Mononuclear cell (primary cell): ENCODE data around the gene ACADL. TPM values are rescaled to one million over a fixed set of nuclear protein-coding genes. Genes with fewer than 3 reads are reported as not detected.
"Not testable (repeated sequence)": the region's sequence is repeated elsewhere in the genome, so short reads cannot be mapped to it uniquely, and the experiment has no call there.

Experiments used
- H3K27me3 ChIP-seq: 2 replicates; pipeline ENCODE4 v1.6.0; 2011; ENCODE audit warnings: low read length, control low read depth; ENCODE audit not compliant: insufficient read depth
- H3K4me1 ChIP-seq: 2 replicates; pipeline ENCODE4 v1.5.1; 2011; ENCODE audit warnings: mild to moderate bottlenecking, low read length, control low read depth; ENCODE audit not compliant: insufficient read depth
- H3K4me3 ChIP-seq: 2 replicates; pipeline ENCODE4 v1.5.1; 2011; ENCODE audit warnings: mild to moderate bottlenecking, low read length, moderate library complexity
- H3K9me3 ChIP-seq: 2 replicates; pipeline ENCODE4 v1.5.1; 2011; ENCODE audit warnings: low read depth, mild to moderate bottlenecking, control low read depth, low read length
- total RNA-seq: library from RNA; depleted of rRNA; stranded (reverse); fragments of >200 nt; gene quantifications from one replicate; pipeline ENCODE4 v1.2.3, GENCODE V29; 2012

Gene ACADL
- total RNA-seq, 1 donor, result not detected

DNA sequence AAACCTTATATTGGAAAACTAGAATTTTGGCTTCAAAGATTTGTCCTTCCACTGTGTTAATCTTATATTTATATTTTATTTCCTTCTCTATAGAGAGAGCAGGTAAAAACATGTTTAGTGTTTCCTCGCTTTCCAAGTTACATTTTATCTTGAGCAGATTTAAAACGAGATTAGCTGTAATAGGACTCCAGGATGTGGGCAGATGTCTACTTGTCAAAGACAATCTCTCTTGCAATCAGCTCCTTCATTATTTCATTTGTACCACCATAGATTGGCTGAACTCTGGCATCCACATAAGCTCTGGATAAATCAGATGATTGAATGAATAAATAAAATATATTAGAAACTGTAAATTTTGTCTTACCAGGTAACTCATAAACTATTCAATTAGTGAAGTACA lies 36.5 kb downstream of the ACADL start:
- no peak overlapping the region for H3K4me3 ChIP-seq
- no peaks in the 10 kb centered on the region for H3K27me3 ChIP-seq
- no peaks in the 10 kb centered on the region for H3K4me1 ChIP-seq

DNA sequence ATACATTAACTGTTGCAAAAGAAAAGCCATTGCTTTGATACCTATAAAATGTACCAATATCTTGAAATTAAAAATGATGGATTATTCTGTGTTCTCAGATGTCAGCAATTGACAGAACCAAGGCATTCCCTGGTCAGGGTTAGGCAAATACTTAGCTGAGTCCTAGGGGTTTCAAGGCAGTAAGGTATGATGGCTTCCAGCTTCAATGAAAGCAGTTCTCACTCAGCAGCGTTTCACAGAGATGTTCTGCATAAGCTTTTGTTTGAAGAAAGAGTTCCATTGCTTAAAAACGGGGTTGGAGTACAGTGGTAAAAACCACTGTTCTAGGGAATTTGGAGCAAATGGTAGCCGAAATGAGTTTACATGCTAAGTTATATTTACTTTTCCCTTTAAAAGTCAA lies 37.1 kb downstream of the ACADL start:
- H3K4me3 ChIP-seq, result no peak overlapping the region
- no peaks in the 10 kb centered on the region for H3K4me1 ChIP-seq
- H3K9me3 ChIP-seq, result no peaks in the 10 kb centered on the region
- no peaks in the 10 kb centered on the region for H3K27me3 ChIP-seq

More for the DNA sequence above, 36.5 kb downstream of the ACADL start:
- H3K9me3 ChIP-seq, result no peaks in the 10 kb centered on the region

DNA sequence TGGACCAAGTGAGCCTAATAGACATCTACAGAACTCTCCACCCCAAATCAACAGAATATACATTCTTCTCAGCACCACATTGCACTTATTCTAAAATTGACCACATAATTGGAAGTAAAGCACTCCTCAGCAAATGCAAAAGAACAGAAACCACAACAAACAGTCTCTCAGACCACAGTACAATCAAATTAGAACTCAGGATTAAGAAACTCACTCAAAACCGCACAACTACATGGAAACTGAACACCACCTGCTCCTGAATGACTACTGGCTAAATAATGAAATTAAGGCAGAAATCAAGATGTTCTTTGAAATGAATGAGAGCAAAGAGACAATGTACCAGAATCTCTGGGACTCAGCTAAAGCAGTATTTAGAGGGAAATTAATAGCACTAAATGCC lies 41.3 kb downstream of the ACADL start:
- H3K27me3 ChIP-seq, H3K4me3 ChIP-seq, H3K4me1 ChIP-seq, H3K9me3 ChIP-seq: not testable (repeated sequence)

DNA sequence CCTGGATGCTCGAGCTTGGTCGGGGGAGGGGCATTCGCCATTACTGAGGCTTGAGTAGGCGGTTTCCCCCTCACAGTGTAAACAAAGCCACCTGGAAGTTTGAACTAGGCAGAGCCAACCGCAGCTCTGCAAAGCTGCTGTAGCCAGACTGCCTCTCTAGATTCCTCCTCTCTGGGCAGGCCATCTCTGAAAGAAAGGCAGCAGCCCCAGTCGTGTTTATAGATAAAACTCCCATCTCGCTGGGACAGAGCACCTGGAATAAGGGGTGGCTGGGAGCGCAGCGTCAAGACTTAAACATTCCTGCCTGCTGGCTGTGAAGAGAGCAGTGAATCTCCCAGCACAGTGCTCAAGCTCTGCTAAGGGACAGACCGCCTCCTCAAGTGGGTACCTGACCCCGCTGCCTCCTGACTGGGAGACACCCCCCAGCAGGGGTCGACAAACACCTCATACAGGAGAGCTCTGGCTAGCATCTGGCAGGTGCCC lies 43.6 kb downstream of the ACADL start:
- H3K9me3 ChIP-seq, H3K27me3 ChIP-seq, H3K4me3 ChIP-seq, H3K4me1 ChIP-seq: not testable (repeated sequence)

DNA sequence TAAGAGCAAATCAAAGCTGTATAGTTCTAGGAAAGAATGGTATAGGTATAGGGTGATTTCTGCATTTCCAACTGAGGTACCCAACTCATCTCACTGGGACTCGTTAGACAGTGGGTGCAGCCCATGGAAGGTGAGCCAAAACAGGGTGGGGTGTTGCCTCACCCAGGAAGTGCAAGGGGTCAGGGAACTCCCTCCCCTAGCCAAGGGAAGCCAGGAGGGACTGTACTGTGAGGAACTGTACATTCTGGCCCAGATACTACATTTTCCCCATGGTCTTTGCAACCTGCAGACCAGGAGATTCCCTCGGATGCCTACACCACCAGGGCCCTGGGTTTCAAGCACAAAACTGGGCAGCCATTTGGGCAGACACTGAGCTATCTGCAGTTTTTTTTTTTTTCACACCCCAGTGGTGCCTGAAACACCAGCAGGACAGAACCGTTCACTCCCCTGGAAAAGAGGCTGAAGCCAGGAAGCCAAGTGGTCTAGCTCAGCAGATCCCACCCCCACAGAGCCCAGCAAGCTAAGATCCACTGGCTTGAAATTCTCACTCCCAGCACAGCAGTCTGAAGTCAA lies 44.1 kb downstream of the ACADL start:
- H3K27me3 ChIP-seq, H3K4me3 ChIP-seq, H3K4me1 ChIP-seq, H3K9me3 ChIP-seq: not testable (repeated sequence)

DNA sequence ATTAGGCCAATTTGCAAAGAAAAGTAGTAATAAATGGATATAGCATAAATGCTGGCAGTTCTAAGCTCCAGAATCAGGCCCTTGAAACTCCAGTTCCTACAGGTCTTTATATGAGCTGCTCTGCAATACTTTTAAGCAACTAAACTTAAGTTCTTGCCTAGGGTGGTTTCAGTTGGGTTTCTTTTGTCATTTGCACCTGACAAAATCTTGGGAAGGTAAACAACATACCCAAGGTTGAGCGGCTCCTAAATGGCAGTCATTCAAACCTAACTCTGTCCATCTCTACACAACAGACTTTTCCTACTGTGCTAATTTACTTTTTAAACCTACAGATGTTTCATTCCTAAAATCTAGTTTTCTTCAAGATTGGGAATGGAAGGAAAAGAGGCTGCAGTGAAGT lies 44.8 kb downstream of the ACADL start:
- Histone ChIP-seq H3K27me3 (no peaks in the 10 kb centered on the region), H3K4me3 (no peak overlapping the region), H3K9me3 (no peaks in the 10 kb centered on the region), H3K4me1 (no peaks in the 10 kb centered on the region)

DNA sequence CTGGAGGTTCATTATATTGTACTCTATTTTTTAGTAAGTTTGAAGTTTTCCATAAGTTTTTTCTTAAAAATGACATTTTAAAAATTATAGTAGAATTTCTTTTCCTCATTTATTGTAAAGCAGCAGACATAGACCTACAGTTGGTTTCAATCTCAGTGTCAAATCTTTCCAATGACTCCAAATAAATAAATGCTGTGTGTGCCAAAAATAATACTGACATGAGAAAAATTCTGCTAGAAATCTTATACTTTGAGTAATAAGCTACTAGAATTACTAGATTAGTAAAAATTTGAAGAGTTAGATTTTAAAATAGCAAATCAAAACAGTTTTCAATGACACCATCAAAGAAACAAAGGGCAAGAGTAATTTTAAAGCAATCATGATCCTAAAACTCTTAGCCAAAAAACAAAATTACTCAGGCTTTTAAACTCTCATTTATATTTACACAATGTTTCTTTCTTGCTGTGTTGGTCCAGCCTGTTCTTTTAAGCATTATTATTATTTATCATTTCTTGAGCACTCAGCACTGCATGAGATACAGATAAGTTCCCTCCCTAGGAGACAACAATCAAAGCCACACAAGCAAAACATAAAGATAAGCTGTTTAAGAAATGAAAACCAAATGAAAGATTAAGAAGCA lies 45.8 kb downstream of the ACADL start:
- Histone ChIP-seq H3K4me1 (no peaks in the 10 kb centered on the region), H3K27me3 (no peaks in the 10 kb centered on the region), H3K4me3 (no peak overlapping the region), H3K9me3 (no peaks in the 10 kb centered on the region)

DNA sequence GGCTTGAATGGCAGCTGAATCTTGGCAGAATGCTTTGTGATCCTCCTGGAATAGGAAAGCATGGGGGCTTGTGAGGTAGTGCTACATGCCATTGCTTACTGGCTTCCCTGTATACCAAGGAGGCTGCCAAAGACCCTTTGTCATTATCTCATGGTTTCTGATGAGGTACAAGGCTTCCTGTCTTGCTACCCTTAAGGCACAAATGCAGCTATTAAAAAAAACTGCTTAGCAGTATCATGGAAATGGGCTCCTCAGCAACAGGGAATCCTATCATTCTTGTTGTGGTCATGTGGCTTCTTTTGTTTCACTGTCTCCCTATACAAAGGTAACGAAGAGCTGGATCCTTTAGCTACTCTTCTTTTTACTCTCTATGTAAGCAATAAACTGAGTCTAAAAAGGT lies 47.5 kb downstream of the ACADL start:
- Histone ChIP-seq H3K27me3 (no peaks in the 10 kb centered on the region), H3K9me3 (no peaks in the 10 kb centered on the region), H3K4me1 (no peaks in the 10 kb centered on the region), H3K4me3 (no peak overlapping the region)

DNA sequence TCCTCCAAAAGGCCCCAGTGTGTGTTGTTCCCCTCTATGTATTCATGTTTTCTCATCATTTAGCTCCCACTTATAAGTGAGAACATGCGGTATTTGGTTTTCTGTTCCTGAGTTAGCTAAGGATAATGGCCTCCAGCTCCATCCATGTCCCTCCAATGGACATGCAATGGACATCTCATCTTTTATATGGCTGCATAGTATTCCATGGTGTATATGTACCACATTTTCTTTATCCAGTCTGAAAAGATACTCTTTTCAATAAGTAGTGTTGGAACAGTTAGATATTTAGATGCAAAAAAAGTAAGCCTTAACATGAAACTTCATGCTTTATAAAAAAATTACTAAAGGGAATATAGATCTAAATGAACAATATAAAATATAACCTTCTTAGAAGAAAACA lies 48.1 kb downstream of the ACADL start:
- not testable (repeated sequence) for H3K9me3 ChIP-seq, H3K4me1 ChIP-seq, H3K27me3 ChIP-seq, H3K4me3 ChIP-seq

DNA sequence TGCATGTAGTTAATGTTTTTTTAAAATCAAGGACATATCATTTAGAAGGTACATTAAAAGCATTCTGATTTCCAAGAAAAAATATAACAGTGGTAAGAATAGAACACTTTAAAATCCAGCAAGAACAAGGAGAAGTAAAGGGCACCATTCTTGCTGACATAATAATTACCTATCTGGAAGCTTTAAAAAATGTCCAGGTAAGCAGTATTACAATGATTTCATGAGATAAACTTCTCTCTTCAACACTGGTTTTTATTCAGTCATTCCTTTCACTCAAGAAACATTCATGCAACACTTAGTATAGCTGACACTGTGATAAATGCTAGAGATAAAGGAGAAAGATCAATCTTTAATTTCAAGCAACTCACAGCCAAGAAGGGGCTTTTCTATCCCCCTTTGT lies 51.2 kb downstream of the ACADL start:
- Histone ChIP-seq H3K4me3 (no peak overlapping the region), H3K27me3 (no peaks in the 10 kb centered on the region), H3K9me3 (no peaks in the 10 kb centered on the region), H3K4me1 (peaks cover 13% of the 10 kb centered on the region)

DNA sequence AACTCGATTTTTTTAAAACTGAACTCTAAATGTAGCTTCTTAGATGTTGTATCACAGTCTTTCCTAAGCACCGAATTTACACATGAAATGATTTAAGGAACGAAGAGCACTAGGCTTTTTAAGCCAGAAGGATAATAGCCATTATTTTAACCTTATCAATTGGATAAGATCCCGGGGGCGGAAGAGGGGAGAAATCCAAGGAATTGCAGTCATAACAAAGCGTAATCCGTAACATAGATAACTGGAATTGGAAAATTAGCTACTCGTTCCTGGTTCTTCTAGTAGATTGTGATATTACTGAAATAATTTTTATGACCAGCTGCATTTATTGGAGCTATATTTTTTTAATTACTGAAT lies 53.0 kb downstream of the ACADL start:
- Histone ChIP-seq H3K4me3 (peak overlapping the region; percentile 90), H3K27me3 (no peaks in the 10 kb centered on the region), H3K4me1 (peaks cover 13% of the 10 kb centered on the region), H3K9me3 (no peaks in the 10 kb centered on the region)

DNA sequence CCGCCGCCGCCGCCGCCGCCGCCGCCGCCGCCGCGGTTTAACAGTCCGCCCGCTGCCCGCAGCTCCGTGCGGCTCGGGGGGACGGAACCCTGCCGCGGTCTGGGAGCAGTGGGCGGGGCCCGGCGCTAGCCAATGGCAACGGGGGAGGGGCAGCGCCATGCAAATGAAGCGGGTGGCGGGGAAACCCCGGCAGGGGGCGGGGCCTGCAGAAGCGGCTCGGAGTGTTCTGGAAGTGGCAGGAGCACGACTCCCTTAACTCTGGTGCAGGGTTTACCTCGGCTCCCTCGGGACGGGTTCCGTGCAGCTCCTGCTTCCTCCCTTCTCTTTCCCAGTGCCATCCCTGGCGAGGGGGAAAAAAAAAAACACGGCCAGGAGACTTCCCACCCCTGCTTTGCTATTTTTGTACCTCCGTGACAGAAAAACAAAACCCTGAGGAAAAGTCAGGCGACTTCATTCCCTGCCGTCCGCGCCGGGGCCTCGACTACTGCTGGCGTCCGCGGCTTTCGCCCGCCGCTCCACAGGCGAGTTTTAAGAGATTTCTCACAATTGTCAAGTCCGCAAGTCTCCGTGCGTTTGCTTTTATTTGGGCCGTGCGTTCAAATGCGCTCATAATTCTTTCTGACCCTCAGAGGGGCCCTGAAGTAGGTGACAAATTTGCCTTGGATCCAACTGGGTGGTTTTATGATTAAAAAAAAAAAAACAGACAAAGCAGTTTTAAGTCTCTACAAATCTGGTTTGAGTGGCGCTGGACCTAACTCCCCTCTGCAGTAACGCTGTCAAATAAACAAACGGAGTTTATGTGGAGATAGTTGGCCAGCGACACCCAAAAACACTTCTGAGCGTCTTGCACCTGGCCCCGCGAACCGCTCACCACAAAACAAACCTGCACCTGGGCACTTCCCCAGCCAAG lies 53.7 kb downstream of the ACADL start, which contains the start of gene KANSL1L:
Gene KANSL1L (minus strand): TSS at position 101 of the 910 bp plus-strand sequence. CDS start 16,827 bp downstream, outside the sequence.
- peak within 1 kb of the TSS; percentile 90 for H3K4me3 ChIP-seq
- H3K9me3 ChIP-seq, result no peaks in the 10 kb centered on the region
- no peaks in the 10 kb centered on the region for H3K27me3 ChIP-seq
- H3K4me1 ChIP-seq, result peaks cover 13% of the 10 kb centered on the region

DNA sequence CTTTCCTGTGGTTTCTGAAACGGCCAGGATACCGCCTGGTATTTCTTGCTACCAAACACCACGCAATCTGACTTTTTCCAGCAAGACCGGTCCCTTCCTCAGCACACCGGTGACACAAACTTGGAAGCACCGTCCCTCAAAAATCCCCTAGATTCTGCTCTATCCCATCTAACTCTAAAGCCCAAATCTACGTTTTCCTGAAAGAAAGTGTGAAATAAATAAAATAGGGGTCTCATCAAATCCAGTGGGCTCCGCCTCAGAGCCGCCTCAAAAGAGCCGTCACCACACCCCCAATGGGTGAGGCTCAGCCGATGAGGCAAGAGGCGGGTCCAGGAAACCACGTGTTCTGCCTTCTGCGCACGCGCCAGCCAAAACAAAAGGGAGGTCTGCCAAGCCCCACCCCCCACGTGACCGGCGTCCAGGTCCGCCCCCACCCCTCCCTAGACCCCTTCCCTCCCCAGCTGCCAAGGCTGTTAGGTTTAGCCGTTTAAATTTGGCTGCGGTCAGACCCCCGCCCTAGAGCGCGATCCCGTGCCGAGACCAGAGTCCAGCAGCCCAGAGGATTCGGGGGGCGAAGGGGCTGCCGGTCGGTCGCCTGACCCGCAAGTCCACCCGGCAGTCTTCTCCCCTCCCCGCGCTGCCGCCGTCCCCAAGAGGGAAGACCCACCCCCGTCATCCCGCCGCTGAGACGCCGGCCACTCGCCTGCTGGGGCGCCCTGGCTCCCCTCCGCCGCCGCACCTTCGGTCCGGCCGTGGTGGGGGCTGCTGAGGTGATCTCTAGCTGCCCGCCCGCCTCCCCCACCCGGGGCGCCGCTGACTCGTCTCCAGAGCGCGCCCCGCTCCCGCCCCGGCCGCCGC lies 54.6 kb downstream of the ACADL start:
- peak overlapping the region; percentile 90 for H3K4me3 ChIP-seq
- no peaks in the 10 kb centered on the region for H3K27me3 ChIP-seq
- no peaks in the 10 kb centered on the region for H3K9me3 ChIP-seq
- peaks cover 13% of the 10 kb centered on the region for H3K4me1 ChIP-seq

DNA sequence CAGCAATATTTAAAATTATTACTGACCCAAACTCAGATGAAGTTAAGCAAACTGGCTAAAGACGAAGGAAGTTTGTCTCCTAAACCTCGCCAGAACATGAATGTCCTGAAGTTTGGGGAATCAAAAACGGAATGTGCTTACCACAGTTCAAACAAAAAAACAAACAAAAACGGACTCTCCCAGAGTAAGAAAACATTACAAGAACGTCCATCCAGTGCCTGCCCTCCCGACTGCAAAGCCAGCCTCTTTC lies 55.1 kb downstream of the ACADL start:
- peaks cover 13% of the 10 kb centered on the region for H3K4me1 ChIP-seq
- H3K27me3 ChIP-seq, result no peaks in the 10 kb centered on the region
- no peaks in the 10 kb centered on the region for H3K9me3 ChIP-seq
- H3K4me3 ChIP-seq, result peak overlapping the region; percentile 90
